ENCODE data around the gene HBS1L. TPM values are rescaled to one million over a fixed set of nuclear protein-coding genes. Genes with fewer than 3 reads are reported as not detected.

The HBS1L gene
- total RNA-seq, 1 donor from 2014 or later = 87.1 TPM

DNA sequence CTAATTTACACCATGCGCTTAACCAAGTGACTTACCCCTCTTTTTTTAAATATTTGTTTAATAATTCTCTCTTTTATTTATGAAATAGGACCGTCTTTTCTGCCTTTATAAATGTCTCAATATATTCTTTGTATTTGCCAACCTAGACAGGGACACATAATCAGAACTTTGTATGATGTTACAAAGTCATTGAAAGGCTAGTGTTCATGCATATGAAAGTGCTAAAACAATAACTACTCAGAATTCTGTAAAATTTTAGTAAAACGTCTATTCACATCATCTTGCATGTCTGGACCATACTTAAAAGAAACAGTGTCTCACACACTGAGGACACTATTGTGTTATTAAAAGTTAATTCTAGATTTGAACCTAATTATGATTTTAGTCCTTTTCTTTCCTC is 41.1 kb upstream of the HBS1L start:
- Histone ChIP-seq H3K9me3 (replicated peaks) (no peaks in the 10 kb centered on the region), H3K4me1 (no peaks in the 10 kb centered on the region), H3K27me3 (ENCODE audit: low read depth) (peaks cover 19% of the 10 kb centered on the region), H3K4me3 (no peak overlapping the region), H3K36me3 (no peaks in the 10 kb centered on the region), H3K27ac (replicated peaks) (no peak overlapping the region)
- intact Hi-C loops (cut with micrococcal nuclease) = no loop called here
- TF ChIP-seq, protein P1, sequence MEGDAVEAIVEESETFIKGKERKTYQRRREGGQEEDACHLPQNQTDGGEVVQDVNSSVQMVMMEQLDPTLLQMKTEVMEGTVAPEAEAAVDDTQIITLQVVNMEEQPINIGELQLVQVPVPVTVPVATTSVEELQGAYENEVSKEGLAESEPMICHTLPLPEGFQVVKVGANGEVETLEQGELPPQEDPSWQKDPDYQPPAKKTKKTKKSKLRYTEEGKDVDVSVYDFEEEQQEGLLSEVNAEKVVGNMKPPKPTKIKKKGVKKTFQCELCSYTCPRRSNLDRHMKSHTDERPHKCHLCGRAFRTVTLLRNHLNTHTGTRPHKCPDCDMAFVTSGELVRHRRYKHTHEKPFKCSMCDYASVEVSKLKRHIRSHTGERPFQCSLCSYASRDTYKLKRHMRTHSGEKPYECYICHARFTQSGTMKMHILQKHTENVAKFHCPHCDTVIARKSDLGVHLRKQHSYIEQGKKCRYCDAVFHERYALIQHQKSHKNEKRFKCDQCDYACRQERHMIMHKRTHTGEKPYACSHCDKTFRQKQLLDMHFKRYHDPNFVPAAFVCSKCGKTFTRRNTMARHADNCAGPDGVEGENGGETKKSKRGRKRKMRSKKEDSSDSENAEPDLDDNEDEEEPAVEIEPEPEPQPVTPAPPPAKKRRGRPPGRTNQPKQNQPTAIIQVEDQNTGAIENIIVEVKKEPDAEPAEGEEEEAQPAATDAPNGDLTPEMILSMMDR (IDR thresholded peaks at IDR 0.05; ENCODE audit: borderline replicate concordance) = no peak
- DNase-seq = no peak

DNA sequence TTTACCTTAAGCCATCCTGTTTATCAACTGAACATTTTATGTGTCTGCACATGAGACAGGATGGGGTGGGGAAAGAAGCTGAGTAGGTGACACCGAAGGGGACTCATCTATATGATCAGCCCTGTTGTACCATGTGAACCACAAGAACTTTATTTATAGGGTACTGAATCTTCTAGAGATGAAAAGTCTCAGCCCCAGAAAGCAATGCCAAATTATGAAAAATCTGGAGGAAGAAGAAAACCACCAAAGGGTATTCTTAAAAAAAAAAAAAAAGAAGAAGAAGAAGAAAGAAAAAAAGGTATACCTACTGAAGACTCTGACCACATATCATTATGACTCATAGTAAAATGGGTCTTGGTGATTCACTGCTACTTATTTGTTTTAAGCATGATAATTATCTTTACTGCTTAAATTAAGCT is 39.8 kb upstream of the HBS1L start:
- DNase-seq = no peak
- intact Hi-C loops (cut with micrococcal nuclease) = no loop called here
- no peak overlapping the region for H3K4me3 ChIP-seq
- peaks cover 19% of the 10 kb centered on the region for H3K27me3 ChIP-seq (ENCODE audit: low read depth)
- TF ChIP-seq, protein P1 (IDR thresholded peaks at IDR 0.05; ENCODE audit: borderline replicate concordance) = no peak
- no peaks in the 10 kb centered on the region for H3K9me3 ChIP-seq (replicated peaks)
- no peak overlapping the region for H3K27ac ChIP-seq (replicated peaks)
- no peaks in the 10 kb centered on the region for H3K4me1 ChIP-seq
- H3K36me3 ChIP-seq = no peaks in the 10 kb centered on the region

DNA sequence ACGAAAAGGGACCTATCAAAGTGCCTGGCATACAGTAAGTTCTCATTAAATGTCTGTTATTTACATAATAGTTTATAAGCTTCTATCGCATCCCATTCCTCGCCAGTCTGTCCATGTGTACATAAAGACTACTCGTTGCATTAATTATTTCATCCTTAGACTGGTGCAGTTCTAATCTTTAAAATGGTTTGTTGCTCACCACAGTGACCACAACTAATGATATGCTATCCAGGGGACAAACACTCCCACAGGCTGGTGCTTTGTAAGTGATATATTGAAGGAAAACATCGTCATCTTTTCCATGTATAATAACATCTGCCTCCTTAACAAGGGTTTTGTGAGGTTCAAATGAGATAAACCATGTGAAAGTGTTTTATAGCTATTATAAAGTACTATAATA is 39.0 kb upstream of the HBS1L start:
- no peak overlapping the region for H3K4me3 ChIP-seq
- no peaks in the 10 kb centered on the region for H3K4me1 ChIP-seq
- no peaks in the 10 kb centered on the region for H3K9me3 ChIP-seq (replicated peaks)
- H3K27ac ChIP-seq (replicated peaks) = no peak overlapping the region
- no peak for DNase-seq
- intact Hi-C loops (cut with micrococcal nuclease) = no loop called here
- H3K27me3 ChIP-seq (ENCODE audit: low read depth) = peaks cover 18% of the 10 kb centered on the region
- TF ChIP-seq, protein P1 (IDR thresholded peaks at IDR 0.05; ENCODE audit: borderline replicate concordance) = no peak
- no peaks in the 10 kb centered on the region for H3K36me3 ChIP-seq

DNA sequence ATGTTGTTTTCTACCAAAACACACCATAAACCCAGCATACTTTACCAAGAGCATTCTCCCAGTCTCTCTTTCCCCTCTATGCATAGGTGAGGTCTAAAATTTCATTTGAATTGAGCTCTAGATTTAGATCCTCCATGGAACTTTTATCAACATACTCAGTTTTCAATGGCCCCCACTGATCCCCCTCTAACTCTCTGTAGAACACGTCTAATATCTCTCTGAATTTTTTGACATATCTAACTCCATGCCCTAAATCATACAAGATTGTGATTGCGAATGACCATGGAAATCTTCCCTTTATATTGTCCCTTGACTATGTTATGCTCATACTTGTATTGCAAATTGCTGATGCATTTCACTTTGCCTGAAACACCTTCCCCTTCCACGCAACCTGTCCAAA is 38.1 kb upstream of the HBS1L start:
- TF ChIP-seq, protein P1 (IDR thresholded peaks at IDR 0.05; ENCODE audit: borderline replicate concordance) = no peak
- no peak for DNase-seq
- intact Hi-C loops (cut with micrococcal nuclease) = no loop called here

DNA sequence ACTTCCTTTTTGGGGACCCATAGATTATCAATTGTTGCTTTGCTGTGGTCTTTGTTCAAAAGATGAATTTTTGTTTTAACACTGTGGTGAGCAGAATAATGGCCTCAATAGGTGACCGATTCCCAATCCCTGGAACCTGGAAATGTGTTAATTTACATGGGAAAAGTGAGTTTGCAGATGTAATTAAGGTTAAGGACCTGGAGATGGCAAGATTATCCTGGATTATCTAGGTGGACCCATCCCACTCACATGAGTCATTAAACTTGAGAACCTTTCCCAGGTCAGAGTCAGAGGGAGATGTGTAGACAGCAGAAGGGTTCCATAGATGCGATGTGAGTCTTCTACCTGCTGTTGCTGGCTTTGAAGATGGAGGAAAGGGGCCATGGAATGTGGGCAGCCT is 36.2 kb upstream of the HBS1L start:
- DNase-seq = no peak
- H3K36me3 ChIP-seq = no peaks in the 10 kb centered on the region
- no peak overlapping the region for H3K27ac ChIP-seq (replicated peaks)
- TF ChIP-seq, protein P1 (IDR thresholded peaks at IDR 0.05; ENCODE audit: borderline replicate concordance) = no peak
- H3K27me3 ChIP-seq (ENCODE audit: low read depth) = peaks cover 17% of the 10 kb centered on the region
- no peak overlapping the region for H3K4me3 ChIP-seq
- no peaks in the 10 kb centered on the region for H3K4me1 ChIP-seq
- no peaks in the 10 kb centered on the region for H3K9me3 ChIP-seq (replicated peaks)
- intact Hi-C loops (cut with micrococcal nuclease) = no loop called here

More for the DNA sequence above, 38.1 kb upstream of the HBS1L start:
- no peaks in the 10 kb centered on the region for H3K36me3 ChIP-seq
- no peak overlapping the region for H3K4me3 ChIP-seq
- no peaks in the 10 kb centered on the region for H3K9me3 ChIP-seq (replicated peaks)
- peaks cover 15% of the 10 kb centered on the region for H3K27me3 ChIP-seq (ENCODE audit: low read depth)
- H3K4me1 ChIP-seq = no peaks in the 10 kb centered on the region
- H3K27ac ChIP-seq (replicated peaks) = no peak overlapping the region

DNA sequence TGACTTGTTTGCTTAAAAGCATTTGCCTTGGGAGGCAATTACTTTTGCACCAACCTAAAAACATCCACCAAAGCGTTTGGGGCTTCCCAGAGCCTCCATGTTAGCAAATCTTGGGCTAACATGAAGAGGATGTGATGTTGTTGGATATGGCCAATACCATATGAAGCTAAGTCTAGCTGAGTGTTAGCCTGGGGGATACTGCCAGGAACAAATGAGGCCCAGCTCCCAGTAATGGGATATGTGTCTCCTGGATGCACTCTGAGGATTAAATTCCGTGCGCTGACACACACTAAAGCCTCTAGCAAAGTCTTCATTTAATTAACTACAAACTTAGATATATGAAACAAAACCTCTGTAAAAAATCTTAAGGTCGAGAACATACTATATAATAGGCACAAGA is 35.3 kb upstream of the HBS1L start:
- DNase-seq = no peak
- Histone ChIP-seq H3K27ac (replicated peaks) (no peak overlapping the region), H3K9me3 (replicated peaks) (no peaks in the 10 kb centered on the region), H3K4me1 (no peaks in the 10 kb centered on the region), H3K4me3 (no peak overlapping the region), H3K27me3 (ENCODE audit: low read depth) (peaks cover 11% of the 10 kb centered on the region), H3K36me3 (no peaks in the 10 kb centered on the region)
- intact Hi-C loops (cut with micrococcal nuclease) = no loop called here
- TF ChIP-seq, protein P1 (IDR thresholded peaks at IDR 0.05; ENCODE audit: borderline replicate concordance) = no peak

All from left ventricle myocardium inferior (tissue), 1 donor.